Parathyroid adenoma (tissue), 2 donors: ENCODE results near the gene CEL.
"Not testable (repeated sequence)": the region's sequence is repeated elsewhere in the genome, so short reads cannot be mapped to it uniquely, and the experiment has no call there.

ENCODE experiments used
- H2AFZ ChIP-seq: fragments of 300-600 bp; sonication (generic); one replicate; pipeline ENCODE4 v1.7.0; 2017; ENCODE audit warnings: antibody characterized with exemption, mild to moderate bottlenecking
- H3K27ac ChIP-seq: fragments of 300-600 bp; sonication (generic); one replicate; pipeline ENCODE4 v1.7.0; 2017
- H3K27me3 ChIP-seq: fragments of 300-600 bp; sonication (generic); one replicate; pipeline ENCODE4 v1.7.0; 2017; ENCODE audit warnings: low read length; ENCODE audit not compliant: control insufficient read depth, insufficient read depth
- H3K36me3 ChIP-seq: fragments of 300-600 bp; sonication (generic); one replicate; pipeline ENCODE4 v1.7.0; 2017; ENCODE audit warnings: low read length; ENCODE audit not compliant: control insufficient read depth, insufficient read depth
- H3K4me1 ChIP-seq: fragments of 300-600 bp; sonication (generic); one replicate; pipeline ENCODE4 v1.7.0; 2017; ENCODE audit warnings: control low read depth
- H3K4me2 ChIP-seq: fragments of 300-600 bp; sonication (generic); one replicate; pipeline ENCODE4 v1.7.0; 2017; ENCODE audit warnings: low read length
- H3K4me3 ChIP-seq: fragments of 300-600 bp; sonication (generic); one replicate; pipeline ENCODE4 v1.7.0; 2017; ENCODE audit warnings: low read depth, low read length
- H3K79me2 ChIP-seq: fragments of 300-600 bp; sonication (generic); one replicate; pipeline ENCODE4 v1.7.0; 2017; ENCODE audit warnings: control low read depth
- H3K9ac ChIP-seq: fragments of 300-600 bp; sonication (generic); one replicate; pipeline ENCODE4 v1.7.0; 2017; ENCODE audit warnings: mild to moderate bottlenecking
- H3K9me3 ChIP-seq: fragments of 300-600 bp; sonication (generic); one replicate; pipeline ENCODE4 v1.7.0; 2017; ENCODE audit warnings: low read length; ENCODE audit not compliant: control insufficient read depth
- TF ChIP-seq, protein P1 (sequence below): fragments of 300-600 bp; sonication (generic); IDR thresholded peaks from one replicate; pipeline ENCODE4 v1.7.0; 2017; ENCODE audit warnings: antibody characterized with exemption, mild to moderate bottlenecking
- donor health status: primary hyperparathyroidism.

Gene CEL

GRCh38 chr9:133061764-133062145 lies at the start of gene CEL:
Gene CEL, plus strand, starts transcription at chr9:133061981. Its CDS starts 22 bp downstream, at chr9:133062003.
- H3K9me3 ChIP-seq, H3K36me3 ChIP-seq, H2AFZ ChIP-seq, H3K9ac ChIP-seq, H3K4me2 ChIP-seq, H3K27me3 ChIP-seq, H3K79me2 ChIP-seq, H3K4me3 ChIP-seq, H3K27ac ChIP-seq, H3K4me1 ChIP-seq: not testable (repeated sequence)

DNA sequence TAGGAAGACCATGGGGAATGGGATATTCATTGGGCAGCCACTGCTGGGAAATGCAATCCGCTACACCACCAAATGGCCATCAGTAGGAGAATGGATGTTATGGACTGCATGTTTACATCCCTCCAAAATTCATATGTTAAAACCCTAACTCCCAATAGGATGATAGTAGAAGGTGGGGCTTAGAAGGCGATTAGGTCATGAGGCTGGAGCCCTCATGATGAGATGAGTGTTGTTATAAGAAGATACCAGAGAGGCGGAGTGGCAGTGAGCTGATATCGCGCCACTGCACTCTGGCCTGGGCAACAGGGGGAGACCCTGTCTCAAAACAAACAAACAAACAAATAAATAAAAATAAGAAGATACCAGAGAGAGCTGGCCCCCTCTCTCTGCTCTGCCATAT lies 47.1 kb upstream of the CEL start:
- Histone ChIP-seq H3K9ac (no peak overlapping the region), H3K27me3 (no peaks in the 10 kb centered on the region), H2AFZ (no peak overlapping the region), H3K4me1 (no peaks in the 10 kb centered on the region), H3K27ac (no peak overlapping the region), H3K9me3 (no peaks in the 10 kb centered on the region), H3K4me3 (no peak overlapping the region), H3K36me3 (no peaks in the 10 kb centered on the region), H3K79me2 (no peaks in the 10 kb centered on the region), H3K4me2 (no peak overlapping the region)
- TF ChIP-seq, protein P1, sequence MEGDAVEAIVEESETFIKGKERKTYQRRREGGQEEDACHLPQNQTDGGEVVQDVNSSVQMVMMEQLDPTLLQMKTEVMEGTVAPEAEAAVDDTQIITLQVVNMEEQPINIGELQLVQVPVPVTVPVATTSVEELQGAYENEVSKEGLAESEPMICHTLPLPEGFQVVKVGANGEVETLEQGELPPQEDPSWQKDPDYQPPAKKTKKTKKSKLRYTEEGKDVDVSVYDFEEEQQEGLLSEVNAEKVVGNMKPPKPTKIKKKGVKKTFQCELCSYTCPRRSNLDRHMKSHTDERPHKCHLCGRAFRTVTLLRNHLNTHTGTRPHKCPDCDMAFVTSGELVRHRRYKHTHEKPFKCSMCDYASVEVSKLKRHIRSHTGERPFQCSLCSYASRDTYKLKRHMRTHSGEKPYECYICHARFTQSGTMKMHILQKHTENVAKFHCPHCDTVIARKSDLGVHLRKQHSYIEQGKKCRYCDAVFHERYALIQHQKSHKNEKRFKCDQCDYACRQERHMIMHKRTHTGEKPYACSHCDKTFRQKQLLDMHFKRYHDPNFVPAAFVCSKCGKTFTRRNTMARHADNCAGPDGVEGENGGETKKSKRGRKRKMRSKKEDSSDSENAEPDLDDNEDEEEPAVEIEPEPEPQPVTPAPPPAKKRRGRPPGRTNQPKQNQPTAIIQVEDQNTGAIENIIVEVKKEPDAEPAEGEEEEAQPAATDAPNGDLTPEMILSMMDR, result no peak

GRCh38 chr9:133023117-133023890 lies 38.5 kb upstream of the CEL start:
- no peaks in the 10 kb centered on the region for H3K79me2 ChIP-seq
- no peak overlapping the region for H2AFZ ChIP-seq
- H3K36me3 ChIP-seq, result no peaks in the 10 kb centered on the region
- H3K27me3 ChIP-seq, result no peaks in the 10 kb centered on the region
- H3K9me3 ChIP-seq, result no peaks in the 10 kb centered on the region
- H3K27ac ChIP-seq, result no peak overlapping the region
- no peak overlapping the region for H3K4me2 ChIP-seq
- H3K9ac ChIP-seq, result no peak overlapping the region
- no peak overlapping the region for H3K4me3 ChIP-seq
- TF ChIP-seq, protein P1, result no peak
- no peaks in the 10 kb centered on the region for H3K4me1 ChIP-seq

DNA sequence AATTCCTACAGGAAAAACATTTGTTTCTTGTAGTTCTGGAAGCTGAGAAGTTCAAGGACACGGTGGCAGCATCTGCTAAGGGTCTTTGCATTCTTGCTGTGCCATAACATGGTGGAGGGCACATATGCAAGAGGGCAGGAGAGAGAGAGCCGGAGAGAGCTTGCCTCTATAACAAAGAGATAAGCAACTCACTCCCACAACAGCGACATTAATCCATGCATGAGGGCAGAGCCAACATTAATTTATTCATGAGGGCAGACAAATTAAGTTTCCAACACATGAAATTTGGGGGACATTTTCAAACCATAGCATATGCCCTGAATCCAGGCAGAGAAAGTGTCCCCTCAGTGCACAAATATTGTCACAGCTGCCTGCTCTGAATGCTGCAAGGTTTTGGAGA lies 35.4 kb upstream of the CEL start:
- no peaks in the 10 kb centered on the region for H3K36me3 ChIP-seq
- TF ChIP-seq, protein P1, result no peak
- H3K4me2 ChIP-seq, result no peak overlapping the region
- no peaks in the 10 kb centered on the region for H3K9me3 ChIP-seq
- peaks cover 7% of the 10 kb centered on the region for H3K79me2 ChIP-seq
- H2AFZ ChIP-seq, result no peak overlapping the region
- no peak overlapping the region for H3K9ac ChIP-seq
- no peak overlapping the region for H3K4me3 ChIP-seq
- H3K27me3 ChIP-seq, result no peaks in the 10 kb centered on the region
- peaks cover under 1% of the 10 kb centered on the region for H3K4me1 ChIP-seq
- H3K27ac ChIP-seq, result no peak overlapping the region

DNA sequence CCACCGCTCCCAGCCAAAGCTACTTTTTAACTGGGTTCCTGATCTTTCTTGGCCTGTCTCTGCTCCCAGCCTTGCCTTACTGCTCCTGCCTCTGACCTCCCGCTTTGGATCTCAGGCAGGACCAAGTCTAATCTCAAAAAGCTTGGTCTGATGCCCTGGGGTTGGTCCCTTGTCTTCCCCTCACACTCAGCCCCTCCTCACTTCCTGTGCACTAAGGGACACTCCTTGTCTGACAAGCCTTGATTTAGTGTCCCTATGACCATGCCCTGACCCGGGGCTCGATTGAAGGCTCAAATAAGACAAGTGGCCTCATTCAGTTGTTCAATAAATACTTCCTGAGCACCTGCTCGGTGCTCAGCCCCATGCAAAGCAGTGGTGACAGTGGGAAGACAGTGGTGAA lies 34.6 kb upstream of the CEL start:
- no peak overlapping the region for H2AFZ ChIP-seq
- no peaks in the 10 kb centered on the region for H3K27me3 ChIP-seq
- H3K4me3 ChIP-seq, result no peak overlapping the region
- no peak overlapping the region for H3K4me2 ChIP-seq
- H3K79me2 ChIP-seq, result peaks cover 14% of the 10 kb centered on the region
- TF ChIP-seq, protein P1, result no peak
- H3K9me3 ChIP-seq, result no peaks in the 10 kb centered on the region
- H3K27ac ChIP-seq, result no peak overlapping the region
- no peaks in the 10 kb centered on the region for H3K36me3 ChIP-seq
- peaks cover 2% of the 10 kb centered on the region for H3K4me1 ChIP-seq
- H3K9ac ChIP-seq, result no peak overlapping the region
